ENCODE results near the gene UQCC2. TPM values are rescaled to one million over a fixed set of nuclear protein-coding genes. Genes with fewer than 3 reads are reported as not detected.

Gene UQCC2
- total and polyA plus RNA-seq, 12 donors, result 7.4 to 214 (median 72.9) TPM

GRCh38 chr6:33652002-33652401, 59.5 kb downstream of the UQCC2 start:
- H3K27ac ChIP-seq, result no peak overlapping the region
- H3K4me3 ChIP-seq, result no peak overlapping the region
- TF ChIP-seq POLR2A (IDR thresholded peaks at IDR 0.05) (no peak), CTCF (IDR thresholded peaks at IDR 0.05) (no peak)
- no peak for DNase-seq
- 63 to 86% (median 82%) methylated on average over 5 of the region's 5 CpGs for WGBS, 4 donors
- H3K36me3 ChIP-seq (replicated peaks in 1 of 2), result no peaks in the 10 kb centered on the region
- H3K9me3 ChIP-seq (replicated peaks in 1 of 3), result no peaks in the 10 kb centered on the region
- no peaks in the 10 kb centered on the region for H3K27me3 ChIP-seq
- intact Hi-C loops (cut with DNase I), result no loop called here
- no peaks in the 10 kb centered on the region for H3K4me1 ChIP-seq (replicated peaks in 1 of 2)

- Histone ChIP-seq H3K4me1 (replicated peaks in 1 of 2) (no peaks in the 10 kb centered on the region), H3K4me3 (no peak overlapping the region), H3K27me3 (no peaks in the 10 kb centered on the region), H3K27ac (no peak overlapping the region), H3K36me3 (replicated peaks in 1 of 2) (no peaks in the 10 kb centered on the region), H3K9me3 (replicated peaks in 1 of 3) (no peaks in the 10 kb centered on the region)
- no peak for TF ChIP-seq POLR2A (IDR thresholded peaks at IDR 0.05)
- TF ChIP-seq CTCF (IDR thresholded peaks at IDR 0.05), result no peak
- DNase-seq, result no peak
- 64 to 75% (median 72%) methylated on average over 4 of the region's 4 CpGs for WGBS, 4 donors
- intact Hi-C loops (cut with DNase I), result no loop called here
Measured at GRCh38 chr6:33651403-33651802, 60.1 kb downstream of the UQCC2 start.

MicroRNA genes within 50 kb of the gene (microRNA counts, 767-probe panel; counts per million panel counts)
- 0 counts per million in 2 donors for microRNA hsa-miR-3934

Small RNA genes within 50 kb of the gene (microRNA-seq; reads per million reads assigned to microRNA genes)
- 0.57 to 4.5 (median 2.3) reads per million in 3 donors for gene MIR3934

Small RNA genes within 50 kb of the gene (small RNA-seq; reads per million reads assigned to genes)
- gene MIR3934, result 0 reads per million in 2 donors

Other genes starting within 250 kb of the UQCC2 start
- 10 to 100 TPM in 8 of 9 donors, 1 to 10 TPM in 1; 9.7 to 51.9 (median 24.5) TPM for gene BAK1, start 131.4 kb downstream of the UQCC2 start, total RNA-seq
- 10 to 100 TPM; 17.3 to 33.5 (median 17.6) TPM for gene BAK1, start 131.4 kb downstream of the UQCC2 start, polyA plus RNA-seq
- gene ITPR3, start 90.4 kb downstream of the UQCC2 start, total RNA-seq, result 10 to 100 TPM in 7 of 9 donors, 1 to 10 TPM in 2; 1.3 to 38.1 (median 28.8) TPM
- 10 to 100 TPM in 2 of 3 donors, 1 to 10 TPM in 1; 3.0 to 21.6 (median 14.2) TPM for gene ITPR3, start 90.4 kb downstream of the UQCC2 start, polyA plus RNA-seq
- gene IP6K3, start 35.2 kb upstream of the UQCC2 start, total RNA-seq, result 1 to 10 TPM in 3 of 9 donors, under 1 TPM in 3, not detected in 3; 0.06 to 1.6 (median 0.92) TPM
- gene IP6K3, start 35.2 kb upstream of the UQCC2 start, polyA plus RNA-seq, result under 1 TPM; 0.32 to 0.71 (median 0.44) TPM
- 10 to 100 TPM; 44.6 to 76.6 (median 59.7) TPM for gene LEMD2, start 77.4 kb upstream of the UQCC2 start, total RNA-seq
- 100 to 1,000 TPM in 2 of 3 donors, 10 to 100 TPM in 1; 32.4 to 121 (median 104) TPM for gene LEMD2, start 77.4 kb upstream of the UQCC2 start, polyA plus RNA-seq
- gene MLN, start 92.3 kb upstream of the UQCC2 start, total RNA-seq, result not detected
- not detected for gene MLN, start 92.3 kb upstream of the UQCC2 start, polyA plus RNA-seq